ENCODE results near the gene KIF5A. TPM values are rescaled to one million over a fixed set of nuclear protein-coding genes. Genes with fewer than 3 reads are reported as not detected.
"Not testable (repeated sequence)": the region's sequence is repeated elsewhere in the genome, so short reads cannot be mapped to it uniquely, and the experiment has no call there.

KIF5A gene
- polyA plus RNA-seq, 1 of the 3 experiments (the other 2 are of a cell fraction) = 6.2 TPM

- no peak for TF ChIP-seq ELF1 (IDR thresholded peaks at IDR 0.05)
- TF ChIP-seq EP300 (IDR thresholded peaks at IDR 0.05; ENCODE audit: borderline replicate concordance in 1 of 2, low read depth in 1 of 2, low read length in 1 of 2) = no peak
- TF ChIP-seq GABPA (IDR thresholded peaks at IDR 0.05; ENCODE audit: low read depth) = no peak
- TF ChIP-seq JUND (IDR thresholded peaks at IDR 0.05) = no peak
Measured at GRCh38 chr12:57500213-57500612, 49.6 kb upstream of the KIF5A start (continued).

DNA sequence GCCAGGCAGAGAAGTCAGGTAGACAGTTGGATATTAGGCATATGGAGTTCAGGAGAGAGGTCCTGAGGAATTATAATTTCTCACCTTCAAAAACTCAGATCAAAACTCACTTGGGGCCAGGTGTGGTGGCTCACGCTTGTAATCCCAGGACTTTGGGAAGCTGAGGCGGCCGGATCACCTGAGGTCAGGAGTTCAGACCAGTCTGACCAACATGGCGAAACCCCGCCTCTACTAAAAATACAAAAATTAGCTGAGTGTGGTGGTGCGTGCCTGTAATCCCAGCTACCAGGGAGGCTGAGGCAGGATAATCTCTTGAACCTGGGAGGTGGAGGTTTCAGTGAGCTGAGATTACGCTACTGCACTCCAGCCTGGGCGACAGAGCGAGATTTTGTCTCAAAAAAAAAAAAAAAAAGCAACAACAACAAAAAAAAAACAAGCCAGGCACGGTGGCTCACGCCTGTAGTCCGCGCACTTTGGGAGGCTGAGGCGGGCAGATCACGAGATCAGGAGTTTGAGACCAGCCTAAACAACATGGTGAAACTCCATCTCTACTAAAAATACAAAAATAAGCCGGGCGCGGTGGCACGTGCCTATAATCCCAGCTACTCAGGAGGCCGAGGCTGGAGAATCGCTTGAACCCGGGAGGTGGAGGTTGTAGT is 47.4 kb upstream of the KIF5A start:
- DNase-seq = not testable (repeated sequence)
- WGBS (ENCODE audit: low lambda C conversion rate) = 97% methylated on average over 22 of the region's 22 CpGs
- CTCF ChIA-PET = interaction anchor here (1.2 to 2.2 kb wide), 3 partner anchors 10 to 44 kb away, joined by 3 to 7 read pairs (median 4); no protein-coding TSS in a partner anchor

GRCh38 chr12:57506541-57506940 is 43.3 kb upstream of the KIF5A start:
- H3K9me3 ChIP-seq; H3K9ac ChIP-seq; H3K4me2 ChIP-seq; H3K4me3 ChIP-seq (ENCODE audit: low read depth in 2 of 2, low read length in 1 of 2); H2AFZ ChIP-seq (ENCODE audit: low read depth); CTCF ChIA-PET; H3K27me3 ChIP-seq (ENCODE audit: insufficient read depth); H3F3A ChIP-seq (replicated peaks; ENCODE audit: insufficient read depth); DNase-seq; H4K20me1 ChIP-seq (ENCODE audit: insufficient read depth); H3K27ac ChIP-seq (ENCODE audit: low read depth in 2 of 2, low read length in 1 of 2); H3K9me2 ChIP-seq; H3K4me1 ChIP-seq (ENCODE audit: control insufficient read depth in 1 of 2, insufficient read depth in 2 of 2, low read depth in 1 of 2, low read length in 1 of 2); POLR2A ChIA-PET; H3K79me2 ChIP-seq (ENCODE audit: insufficient read depth): not testable (repeated sequence)
- H3K36me3 ChIP-seq (replicated peaks in 1 of 2; ENCODE audit: control insufficient read depth in 1 of 2, insufficient read depth in 2 of 2, low read length in 1 of 2) = peaks cover 33 to 55% of the 10 kb centered on the region in 2 experiments
- 95% methylated on average over 4 of the region's 4 CpGs for WGBS (ENCODE audit: low lambda C conversion rate)

More for the DNA sequence above, 47.4 kb upstream of the KIF5A start:
- H3K9me3 ChIP-seq; H3F3A ChIP-seq (replicated peaks; ENCODE audit: insufficient read depth); H3K9me2 ChIP-seq; H3K4me3 ChIP-seq (ENCODE audit: low read depth in 2 of 2, low read length in 1 of 2); H3K9ac ChIP-seq; H2AFZ ChIP-seq (ENCODE audit: low read depth); H3K27ac ChIP-seq (ENCODE audit: low read depth in 2 of 2, low read length in 1 of 2); H3K27me3 ChIP-seq (ENCODE audit: insufficient read depth); H4K20me1 ChIP-seq (ENCODE audit: insufficient read depth); H3K4me1 ChIP-seq (ENCODE audit: control insufficient read depth in 1 of 2, insufficient read depth in 2 of 2, low read depth in 1 of 2, low read length in 1 of 2); H3K4me2 ChIP-seq; H3K79me2 ChIP-seq (ENCODE audit: insufficient read depth): not testable (repeated sequence)
- peaks cover 48 to 82% of the 10 kb centered on the region in 2 experiments for H3K36me3 ChIP-seq (replicated peaks in 1 of 2; ENCODE audit: control insufficient read depth in 1 of 2, insufficient read depth in 2 of 2, low read length in 1 of 2)
- POLR2A ChIA-PET = interaction anchor here (1.3 to 2.9 kb wide), 5 partner anchors 10 to 18 kb away, joined by 3 to 10 read pairs (median 5); partner anchors contain the start of gene DDIT3

- POLR2A ChIA-PET; H3K4me3 ChIP-seq (ENCODE audit: low read depth in 2 of 2, low read length in 1 of 2); H3K79me2 ChIP-seq (ENCODE audit: insufficient read depth); H3K4me1 ChIP-seq (ENCODE audit: control insufficient read depth in 1 of 2, insufficient read depth in 2 of 2, low read depth in 1 of 2, low read length in 1 of 2); H3K27ac ChIP-seq (ENCODE audit: low read depth in 2 of 2, low read length in 1 of 2); H3K4me2 ChIP-seq; H2AFZ ChIP-seq (ENCODE audit: low read depth); H3K9me2 ChIP-seq; H4K20me1 ChIP-seq (ENCODE audit: insufficient read depth); CTCF ChIA-PET; DNase-seq; H3K27me3 ChIP-seq (ENCODE audit: insufficient read depth); H3K9ac ChIP-seq; H3K9me3 ChIP-seq: not testable (repeated sequence)
- H3K36me3 ChIP-seq (replicated peaks in 1 of 2; ENCODE audit: control insufficient read depth in 1 of 2, insufficient read depth in 2 of 2, low read length in 1 of 2) = peaks cover 39 to 52% of the 10 kb centered on the region in 2 experiments
- H3F3A ChIP-seq (replicated peaks; ENCODE audit: insufficient read depth) = peaks cover 17% of the 10 kb centered on the region
- WGBS (ENCODE audit: low lambda C conversion rate) = no CpG with 5 or more reads among the region's 28 CpGs
Measured at GRCh38 chr12:57507796-57508195, 42.0 kb upstream of the KIF5A start.
